ENCODE measurements around the gene GCH1.

Gene GCH1

GRCh38 chr14:54792288-54792687 is 110.3 kb downstream of the GCH1 start:
- no peak for DNase-seq

Data from hematopoietic multipotent progenitor cell treated with erythropoietin and hydrocortisone succinate and interleukin-3 and kit ligand, for 4 days (in vitro differentiated cells).